Esophagus muscularis mucosa (tissue), 4 donors: ENCODE data around the gene VILL. TPM values are rescaled to one million over a fixed set of nuclear protein-coding genes. Genes with fewer than 3 reads are reported as not detected.

Source experiments
- DNase-seq: peaks from one replicate; pipeline ENCODE4 v3.0.0-alpha.2; 2017; ENCODE audit errors: extremely low spot score
- H3K27ac ChIP-seq, 4 donors: fragments of 200-600 bp; sonication (generic); replicated peaks in 1 of 4; 1 replicate in 3 of 4; 2 replicates in 1 of 4; pipeline ENCODE4 v1.5.1; 2016 to 2019; ENCODE audit warnings: mild to moderate bottlenecking in 1 of 4
- H3K27me3 ChIP-seq, 4 donors: fragments of 200-600 bp; sonication (generic); one replicate each; pipeline versions ENCODE4 v1.5.1 to v1.6.0; 2016 to 2019
- H3K36me3 ChIP-seq, 4 donors: fragments of 200-600 bp; sonication (generic); one replicate each; pipeline ENCODE4 v1.5.1; 2016 to 2019
- H3K4me1 ChIP-seq, 4 donors: fragments of 200-600 bp; sonication (generic); one replicate each; pipeline ENCODE4 v1.5.1; 2016 to 2019
- H3K4me3 ChIP-seq, 4 donors: fragments of 200-600 bp; sonication (generic); 1 replicate in 2 of 4; 2 replicates in 2 of 4; pipeline ENCODE4 v1.5.1; 2016 to 2019; ENCODE audit warnings: mild to moderate bottlenecking in 4 of 4, moderate library complexity in 1 of 4
- H3K9me3 ChIP-seq, 4 donors: fragments of 200-600 bp; sonication (generic); 1 replicate in 3 of 4; 2 replicates in 1 of 4; pipeline ENCODE4 v1.5.1; 2016 to 2019
- EP300 ChIP-seq: sonication (generic); formaldehyde crosslinking; IDR thresholded peaks from one replicate; pipeline ENCODE4 v1.6.1; 2017; ENCODE audit warnings: antibody characterized with exemption
- POLR2A ChIP-seq: fragments of 450-650 bp; IDR thresholded peaks from one replicate; pipeline ENCODE4 v1.6.1; 2017; ENCODE audit warnings: antibody characterized with exemption, moderate library complexity, mild to moderate bottlenecking, low read depth
- POLR2AphosphoS5 ChIP-seq, 2 donors: sonication (generic); formaldehyde crosslinking; IDR thresholded peaks; one replicate each; pipeline ENCODE4 v1.6.1; 2017; ENCODE audit warnings: antibody characterized with exemption in 2 of 2
- WGBS: methylation state at CpG from one replicate; pipeline ENCODE4 v1.1.5; 2018; 5-methylcytosine and 5-hydroxymethylcytosine counted together
- intact Hi-C: fragments of 100-400 bp; cut with DNase I; formaldehyde crosslinking; loops from one replicate; pipeline ENCODE4 v1.15.1; 2023
- total RNA-seq, 4 donors: library from RNA; depleted of rRNA; stranded (reverse); fragments of >200 nt; gene quantifications; one replicate each; pipeline versions ENCODE4 v1.1.0 to v1.2.1, GENCODE V29; 2016
- TF ChIP-seq, protein P1 (sequence below), 3 experiments: fragments of 200-600 bp in 2 of 3; fragments of 450-650 bp in 1 of 3; sonication (generic) in 2 of 3; IDR thresholded peaks; one replicate each; pipeline ENCODE4 v1.5.1; 2017 to 2019; ENCODE audit warnings: antibody characterized with exemption in 3 of 3, mild to moderate bottlenecking in 2 of 3, moderate library complexity in 1 of 3

The VILL gene
- total RNA-seq, 4 donors from 2014 or later, result 3.2 to 5.1 (median 4.4) TPM

DNA sequence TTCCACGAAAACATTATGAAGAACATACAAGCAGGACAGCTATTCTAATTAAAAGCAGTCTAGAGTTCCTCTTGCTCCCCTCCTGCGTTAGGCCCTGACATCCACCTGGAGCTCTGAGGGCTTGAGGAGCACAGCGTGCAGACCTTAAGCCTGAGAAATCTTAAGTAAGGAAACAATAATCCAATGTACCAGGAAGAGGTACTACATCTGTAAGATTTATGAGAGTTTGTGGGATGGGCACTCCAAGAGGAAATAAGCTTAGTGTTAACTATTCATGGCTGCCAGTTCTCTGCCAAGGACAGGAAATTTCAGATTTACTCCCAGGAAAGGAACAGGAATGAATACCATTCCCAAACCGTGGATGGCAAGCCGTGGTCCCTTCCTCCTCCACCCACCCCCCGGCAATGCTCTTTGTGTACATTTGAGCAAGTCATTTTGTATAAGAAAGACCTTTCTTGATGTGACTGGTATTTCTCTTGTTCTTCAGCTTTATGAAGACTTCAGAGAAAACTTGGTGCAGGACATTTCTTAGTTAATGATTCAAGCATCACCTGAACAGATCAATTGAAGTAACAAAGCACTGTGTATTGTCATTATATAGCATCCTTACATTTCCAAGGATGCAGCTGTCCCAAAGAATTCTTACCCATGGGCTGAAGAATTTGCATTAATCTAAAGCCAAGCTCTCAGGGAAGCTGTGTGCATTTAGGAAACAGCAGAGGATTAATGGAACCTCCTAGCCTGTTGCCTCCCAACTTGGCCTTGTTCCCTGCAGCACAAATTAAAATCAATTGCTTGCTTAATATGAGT is 28.8 kb upstream of the VILL start:
- Histone ChIP-seq H3K9me3 (no peaks in the 10 kb centered on the region), H3K27ac (peak overlapping the region in 1 of 4 donors; percentile 8), H3K36me3 (peaks cover 0 to 8% (median 4%) of the 10 kb centered on the region in 4 donors), H3K27me3 (no peaks in the 10 kb centered on the region), H3K4me1 (peaks cover 19 to 36% (median 34%) of the 10 kb centered on the region in 4 donors), H3K4me3 (no peak overlapping the region)
- WGBS, result 73% methylated on average over 6 of the region's 6 CpGs
- TF ChIP-seq EP300, result no peak
- no peak for TF ChIP-seq POLR2AphosphoS5 (IDR thresholded peaks at IDR 0.05)
- no peak for TF ChIP-seq POLR2A
- TF ChIP-seq, protein P1, sequence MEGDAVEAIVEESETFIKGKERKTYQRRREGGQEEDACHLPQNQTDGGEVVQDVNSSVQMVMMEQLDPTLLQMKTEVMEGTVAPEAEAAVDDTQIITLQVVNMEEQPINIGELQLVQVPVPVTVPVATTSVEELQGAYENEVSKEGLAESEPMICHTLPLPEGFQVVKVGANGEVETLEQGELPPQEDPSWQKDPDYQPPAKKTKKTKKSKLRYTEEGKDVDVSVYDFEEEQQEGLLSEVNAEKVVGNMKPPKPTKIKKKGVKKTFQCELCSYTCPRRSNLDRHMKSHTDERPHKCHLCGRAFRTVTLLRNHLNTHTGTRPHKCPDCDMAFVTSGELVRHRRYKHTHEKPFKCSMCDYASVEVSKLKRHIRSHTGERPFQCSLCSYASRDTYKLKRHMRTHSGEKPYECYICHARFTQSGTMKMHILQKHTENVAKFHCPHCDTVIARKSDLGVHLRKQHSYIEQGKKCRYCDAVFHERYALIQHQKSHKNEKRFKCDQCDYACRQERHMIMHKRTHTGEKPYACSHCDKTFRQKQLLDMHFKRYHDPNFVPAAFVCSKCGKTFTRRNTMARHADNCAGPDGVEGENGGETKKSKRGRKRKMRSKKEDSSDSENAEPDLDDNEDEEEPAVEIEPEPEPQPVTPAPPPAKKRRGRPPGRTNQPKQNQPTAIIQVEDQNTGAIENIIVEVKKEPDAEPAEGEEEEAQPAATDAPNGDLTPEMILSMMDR (IDR thresholded peaks at IDR 0.05), result no peak
- intact Hi-C loops, result no loop called here
- DNase-seq, result no peak

DNA sequence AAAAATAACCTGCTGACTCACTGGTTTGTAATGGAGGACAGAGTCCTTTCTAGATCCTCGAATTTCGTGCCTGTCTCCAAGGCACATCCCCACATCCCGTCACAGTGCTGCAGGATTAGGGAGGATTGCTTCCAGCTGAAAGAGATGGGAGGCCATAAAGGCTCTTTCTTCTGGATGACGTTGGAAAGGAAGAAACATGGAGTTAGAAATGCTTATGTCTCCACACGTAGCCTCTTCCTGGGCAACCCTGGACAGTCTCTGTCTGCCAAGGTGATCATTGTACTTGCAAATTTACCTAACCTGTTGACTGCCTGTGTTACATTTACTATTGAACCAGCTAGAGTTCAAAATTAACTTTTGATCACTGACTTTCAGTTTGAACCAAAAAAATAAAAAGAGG is 27.6 kb upstream of the VILL start:
- no peak for DNase-seq
- TF ChIP-seq POLR2AphosphoS5 (IDR thresholded peaks at IDR 0.05) (no peak), EP300 (no peak), POLR2A (no peak)
- TF ChIP-seq, protein P1 (IDR thresholded peaks at IDR 0.05), result no peak
- Histone ChIP-seq H3K36me3 (peaks cover 0 to 8% (median 4%) of the 10 kb centered on the region in 4 donors), H3K27me3 (no peaks in the 10 kb centered on the region), H3K27ac (peak overlapping the region in 1 of 4 donors; percentile 20), H3K4me1 (peaks cover 18 to 32% (median 29%) of the 10 kb centered on the region in 4 donors), H3K4me3 (no peak overlapping the region), H3K9me3 (no peaks in the 10 kb centered on the region)
- 42% methylated on average over 5 of the region's 5 CpGs for whole genome bisulfite sequencing
- intact Hi-C loops, result no loop called here

DNA sequence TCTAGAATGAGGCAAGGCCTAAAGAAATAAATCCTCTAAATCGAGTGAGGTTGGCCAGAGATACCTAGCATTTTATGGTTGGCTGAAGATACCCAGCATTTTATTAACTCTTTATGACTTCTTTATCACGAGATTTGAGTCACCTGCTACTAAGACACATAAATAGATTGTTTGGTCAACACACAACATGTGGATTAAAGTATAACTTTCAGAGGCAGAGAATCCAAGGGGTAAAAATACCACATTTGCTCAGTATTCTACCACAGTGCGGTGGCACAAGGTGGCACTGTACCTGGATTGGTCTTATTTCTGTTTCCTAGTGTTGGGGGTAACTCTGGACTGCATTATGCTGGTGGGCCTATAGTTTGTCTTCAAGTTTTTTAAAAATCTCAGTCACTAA is 27.0 kb upstream of the VILL start:
- Histone ChIP-seq H3K36me3 (peaks cover 0 to 10% (median 2%) of the 10 kb centered on the region in 4 donors), H3K4me3 (no peak overlapping the region), H3K27me3 (no peaks in the 10 kb centered on the region), H3K27ac (no peak overlapping the region), H3K9me3 (no peaks in the 10 kb centered on the region), H3K4me1 (peaks cover 24 to 37% (median 31%) of the 10 kb centered on the region in 4 donors)
- intact Hi-C loops, result no loop called here
- no peak for DNase-seq
- 87% methylated on average over 3 of the region's 3 CpGs for WGBS
- TF ChIP-seq POLR2A (no peak), EP300 (no peak), POLR2AphosphoS5 (IDR thresholded peaks at IDR 0.05) (no peak)
- TF ChIP-seq, protein P1 (IDR thresholded peaks at IDR 0.05), result no peak

DNA sequence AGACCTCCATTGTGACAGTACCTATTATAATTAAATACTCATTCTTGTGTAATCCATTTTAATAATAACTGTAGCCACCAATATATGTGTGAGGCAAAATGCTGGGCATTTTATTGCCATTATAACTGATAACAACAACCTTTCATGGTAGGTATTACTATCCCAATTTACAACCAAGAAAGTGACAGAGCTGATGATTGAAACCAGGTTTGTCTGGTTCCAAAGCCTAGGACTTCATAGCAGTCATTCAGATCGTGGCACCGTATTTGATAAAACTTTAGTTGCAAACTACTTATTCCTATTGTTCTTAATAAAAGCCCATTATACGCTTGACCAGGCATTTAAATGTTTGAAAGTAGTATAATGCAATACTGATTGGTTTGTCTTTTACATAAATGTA is 26.4 kb upstream of the VILL start:
- Histone ChIP-seq H3K9me3 (no peaks in the 10 kb centered on the region), H3K36me3 (peaks cover 0 to 15% (median 4%) of the 10 kb centered on the region in 4 donors), H3K27me3 (no peaks in the 10 kb centered on the region), H3K27ac (no peak overlapping the region), H3K4me3 (no peak overlapping the region), H3K4me1 (peaks cover 29 to 42% (median 36%) of the 10 kb centered on the region in 4 donors)
- WGBS, result 100% methylated on average over 3 of the region's 3 CpGs
- intact Hi-C loops, result no loop called here
- no peak for DNase-seq
- TF ChIP-seq POLR2AphosphoS5 (IDR thresholded peaks at IDR 0.05) (no peak), POLR2A (no peak), EP300 (no peak)
- TF ChIP-seq, protein P1 (IDR thresholded peaks at IDR 0.05), result no peak
